ENCODE results near the gene BEAN1.

The BEAN1 gene

GRCh38 chr16:66420396-66420795, 6.7 kb upstream of the BEAN1 start:
- no peak for DNase-seq

DNA sequence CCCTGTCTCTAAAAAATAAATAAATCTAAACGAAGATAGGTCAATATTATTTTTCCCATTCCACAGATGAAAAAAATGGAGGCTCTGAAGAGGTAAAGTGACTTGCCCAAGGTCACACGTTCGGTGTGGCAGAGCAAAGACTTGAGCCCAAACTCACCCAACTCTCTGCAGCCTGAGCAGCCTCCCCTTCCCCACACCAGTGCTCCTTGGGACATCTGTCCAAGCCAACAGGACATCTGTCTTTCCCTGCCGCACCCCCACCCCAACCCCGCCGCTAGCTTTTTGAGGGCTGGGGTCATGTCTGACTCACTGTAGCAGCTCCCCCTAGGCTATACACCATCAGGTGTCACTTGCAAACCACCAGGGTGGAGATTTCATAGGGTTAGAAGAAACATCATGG, 5.2 kb upstream of the BEAN1 start:
- no peak for DNase-seq

DNA sequence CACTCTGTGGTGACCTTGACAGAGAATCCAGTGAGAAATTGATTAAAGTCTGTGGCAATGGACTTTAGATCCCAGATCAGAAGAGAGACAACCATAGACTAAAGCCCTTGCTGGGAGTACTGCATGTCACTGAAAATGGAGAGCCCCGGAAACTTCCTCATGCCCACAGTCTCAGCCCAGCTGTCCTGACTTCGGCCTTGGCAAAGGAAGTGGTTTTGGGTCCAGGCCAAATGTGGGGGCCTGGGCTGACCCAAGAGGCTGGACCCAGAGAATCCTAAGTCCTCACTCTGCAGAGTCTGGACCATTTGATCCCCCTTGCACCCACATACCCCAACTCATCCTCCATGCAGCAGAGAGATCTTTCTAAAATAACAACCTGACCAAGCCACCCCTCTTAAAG, 4.7 kb upstream of the BEAN1 start:
- no peak for DNase-seq

DNA sequence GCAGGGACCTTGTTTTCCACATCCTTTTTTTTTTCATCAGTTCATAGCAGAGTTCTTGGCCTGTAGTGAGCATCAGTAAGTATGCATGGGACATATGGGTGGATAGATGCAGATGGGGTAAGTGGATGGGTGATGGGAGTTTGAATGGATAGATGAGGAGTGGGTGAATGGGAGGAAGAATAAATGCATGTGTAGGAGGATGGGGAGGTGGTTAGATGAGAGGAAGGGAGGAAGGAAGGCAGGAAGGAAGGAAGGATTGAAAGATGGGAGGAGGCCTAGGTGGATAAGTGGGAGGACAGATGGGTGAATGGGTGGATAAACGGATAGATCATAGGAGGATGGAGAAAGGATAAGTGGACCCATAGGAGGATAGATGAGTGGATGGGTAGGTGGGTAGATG, 3.9 kb upstream of the BEAN1 start:
- DNase-seq = no peak

- DNase-seq = no peak
These were observed 1.4 kb upstream of the BEAN1 start for GRCh38 chr16:66425651-66426050.

GRCh38 chr16:66426112-66427035, 721 bp upstream of the BEAN1 start:
- no peak for DNase-seq

GRCh38 chr16:66427871-66428681, 981 bp downstream of the BEAN1 start:
- no peak for DNase-seq

GRCh38 chr16:66428682-66429251, 1.7 kb downstream of the BEAN1 start:
- DNase-seq = no peak

GRCh38 chr16:66429290-66429962, 2.3 kb downstream of the BEAN1 start:
- no peak for DNase-seq

- DNase-seq = no peak
These were observed 3.1 kb downstream of the BEAN1 start for GRCh38 chr16:66430214-66430613.

DNA sequence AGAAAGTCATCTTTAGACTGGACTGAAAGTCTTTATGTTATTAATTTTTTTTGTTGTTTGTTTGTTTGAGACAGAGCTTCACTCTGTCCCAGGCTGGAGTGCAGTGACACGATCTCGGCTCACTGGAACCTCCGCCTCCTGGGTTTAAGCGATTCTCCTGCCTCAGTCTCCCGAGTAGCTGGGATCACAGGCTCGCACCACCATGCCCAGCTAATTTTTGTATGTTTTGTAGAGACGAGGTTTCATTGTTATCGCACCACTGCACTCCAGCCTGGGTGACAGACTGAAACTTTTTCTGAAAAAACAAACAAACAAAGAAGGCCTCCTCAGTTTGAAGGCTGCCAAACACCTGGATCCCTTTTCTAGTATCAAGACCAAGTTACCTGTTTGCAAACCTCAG, 4.7 kb downstream of the BEAN1 start:
- no peak for DNase-seq

DNA sequence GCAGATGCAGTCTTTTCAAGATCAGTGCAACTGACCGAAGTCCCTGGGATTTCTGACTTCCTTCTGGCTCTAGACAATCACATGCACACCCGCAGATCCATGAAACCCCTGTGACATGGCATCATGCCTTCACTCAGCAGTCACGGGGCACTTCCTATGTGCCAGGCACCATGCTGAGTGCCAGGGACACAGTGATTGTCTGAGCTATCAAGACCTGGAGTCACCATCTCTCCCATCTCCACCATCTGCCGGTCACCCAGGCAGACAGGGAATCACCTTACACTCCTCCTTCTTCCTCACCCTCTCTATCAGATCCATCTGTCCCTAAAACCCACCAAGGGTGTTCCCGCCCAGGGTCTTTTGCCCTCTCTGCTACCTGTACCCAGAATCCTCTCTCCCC, 5.3 kb downstream of the BEAN1 start:
- DNase-seq = no peak

DNA sequence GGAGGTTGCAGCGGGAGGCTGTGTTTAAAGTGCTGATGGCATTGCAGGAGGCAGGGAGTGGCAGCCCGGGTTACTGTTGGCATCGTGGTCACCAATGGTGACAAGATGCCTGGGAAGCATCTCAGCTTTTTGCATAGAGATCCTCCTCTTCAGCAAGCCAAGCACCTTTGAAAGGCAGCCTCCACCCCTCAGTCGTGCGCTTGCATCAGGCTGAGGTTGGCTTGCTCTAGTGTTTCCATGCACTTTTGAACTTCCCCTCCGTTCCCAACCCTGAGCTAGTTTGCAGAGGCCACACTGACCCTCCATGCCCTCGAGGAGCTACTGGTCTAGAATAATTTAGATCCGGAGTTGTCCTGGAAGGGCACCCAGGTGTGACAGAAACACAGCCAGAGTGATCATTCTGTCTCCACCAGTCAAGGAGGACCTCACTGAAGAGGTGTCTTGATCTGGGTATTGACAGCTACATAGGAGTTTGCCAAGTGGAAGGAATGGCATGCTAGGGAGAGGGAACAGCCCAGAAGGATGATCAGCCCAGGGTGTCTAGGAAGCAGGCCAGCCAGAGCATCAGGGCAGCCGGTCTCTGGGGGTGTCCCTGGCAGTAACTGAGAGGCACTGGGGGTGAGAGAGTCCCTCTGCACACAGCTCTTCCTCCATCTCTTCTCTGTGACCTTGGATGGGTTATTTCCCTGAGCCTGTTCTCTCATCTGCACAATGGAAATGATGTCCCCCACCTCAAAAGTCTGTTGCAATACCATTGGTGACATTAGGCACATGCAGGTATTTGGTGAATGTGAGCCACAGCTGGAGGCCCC, 7.7 kb downstream of the BEAN1 start:
- no peak for DNase-seq

DNA sequence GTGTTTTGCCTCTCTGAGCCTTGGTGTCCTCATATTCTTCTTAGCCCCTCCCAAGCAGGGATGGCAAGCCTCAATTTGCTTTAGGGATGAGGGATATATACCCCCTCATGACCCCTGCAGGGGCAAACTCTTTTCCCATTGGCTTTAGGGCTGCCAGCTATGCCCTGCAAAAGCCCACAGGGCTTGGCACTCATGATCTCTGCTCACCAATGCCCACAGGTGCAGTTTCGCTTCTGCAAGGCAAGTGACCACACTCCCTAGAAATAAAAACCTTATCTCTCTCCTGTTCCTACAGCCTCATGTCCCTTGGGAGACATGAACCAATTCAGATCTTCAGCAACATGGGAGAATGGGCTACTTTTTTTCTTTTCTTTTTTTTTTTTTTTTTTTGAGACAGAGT, 8.8 kb downstream of the BEAN1 start:
- no peak for DNase-seq

GRCh38 chr16:66437391-66437945, 10.4 kb downstream of the BEAN1 start:
- DNase-seq = no peak

DNA sequence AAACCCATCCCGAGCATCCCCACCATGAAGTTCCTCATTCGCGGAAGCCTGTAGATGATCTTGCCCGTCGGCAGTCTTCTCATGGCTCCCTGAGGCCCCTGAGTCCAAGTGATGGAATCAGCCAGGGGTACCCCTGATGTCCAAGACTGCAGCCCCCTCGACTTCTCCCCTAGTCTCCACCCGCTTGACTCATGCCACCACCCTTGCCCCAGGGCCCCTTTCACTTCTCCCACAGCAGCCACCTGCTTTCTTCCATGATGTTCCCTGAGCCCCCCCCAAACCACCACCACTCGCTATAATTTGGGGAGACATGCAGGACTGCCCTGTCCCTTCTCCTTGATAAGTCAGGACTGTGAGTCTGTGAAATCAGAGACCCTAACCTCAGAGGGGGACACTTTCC, 11.4 kb downstream of the BEAN1 start:
- DNase-seq = no peak

DNA sequence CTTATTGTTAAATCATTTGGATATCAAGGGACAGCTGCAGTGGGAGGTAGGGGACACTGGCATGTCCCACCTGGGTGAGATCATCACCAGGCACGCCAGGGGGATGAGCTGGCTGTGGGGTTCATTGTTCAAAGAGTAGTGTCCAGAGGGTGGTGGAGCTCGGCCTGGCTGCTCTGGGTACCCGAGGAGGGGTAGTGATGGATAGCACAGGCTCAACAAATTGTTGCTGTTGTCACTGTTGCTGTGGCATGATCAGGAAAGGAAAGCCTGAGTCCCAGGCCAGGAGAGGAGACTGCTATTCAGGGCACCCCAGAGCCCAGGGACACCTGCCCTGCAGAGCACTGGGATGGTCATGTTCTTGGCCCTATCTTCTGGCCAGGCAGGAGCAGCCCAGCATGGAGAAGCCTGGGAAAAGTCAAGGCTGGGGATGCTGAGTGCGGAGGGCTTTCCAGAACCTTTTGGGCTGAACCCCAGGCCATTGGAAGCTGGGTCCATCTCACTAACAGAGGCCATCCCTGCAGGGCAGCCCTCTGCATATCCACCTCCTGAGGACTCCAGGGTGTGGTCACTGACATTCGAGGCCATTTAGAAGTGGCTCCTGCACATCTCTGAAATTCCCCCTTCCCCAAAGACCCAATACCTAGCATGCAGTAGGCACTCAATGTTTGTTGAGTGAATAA, 12.1 kb downstream of the BEAN1 start:
- DNase-seq = no peak

DNA sequence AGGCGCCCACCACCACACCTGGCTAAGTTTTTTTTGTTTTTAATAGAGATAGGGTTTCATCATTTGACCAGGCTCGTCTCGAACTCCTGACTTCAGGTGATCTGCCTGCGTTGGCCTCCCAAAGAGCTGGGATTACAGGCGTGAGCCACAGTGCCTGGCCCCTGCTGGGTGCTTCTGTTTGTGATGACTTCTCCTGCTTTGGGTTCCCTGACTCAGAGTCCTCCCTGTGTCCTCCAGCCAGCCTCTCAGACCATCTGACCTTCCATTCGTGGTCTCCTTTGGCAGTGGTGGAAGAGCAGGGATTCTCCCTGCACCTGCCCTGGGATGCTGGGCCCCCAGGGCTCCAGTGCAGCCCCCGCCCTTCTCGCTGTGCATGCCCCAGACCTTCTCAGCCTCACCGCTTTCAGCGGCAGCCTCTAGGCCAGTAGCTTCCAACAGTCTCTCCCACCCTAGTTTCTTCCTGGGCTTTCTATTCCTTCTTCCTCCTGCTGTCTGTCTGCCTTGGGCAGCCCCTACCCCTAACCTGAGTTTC, 13.2 kb downstream of the BEAN1 start:
- DNase-seq = no peak

DNA sequence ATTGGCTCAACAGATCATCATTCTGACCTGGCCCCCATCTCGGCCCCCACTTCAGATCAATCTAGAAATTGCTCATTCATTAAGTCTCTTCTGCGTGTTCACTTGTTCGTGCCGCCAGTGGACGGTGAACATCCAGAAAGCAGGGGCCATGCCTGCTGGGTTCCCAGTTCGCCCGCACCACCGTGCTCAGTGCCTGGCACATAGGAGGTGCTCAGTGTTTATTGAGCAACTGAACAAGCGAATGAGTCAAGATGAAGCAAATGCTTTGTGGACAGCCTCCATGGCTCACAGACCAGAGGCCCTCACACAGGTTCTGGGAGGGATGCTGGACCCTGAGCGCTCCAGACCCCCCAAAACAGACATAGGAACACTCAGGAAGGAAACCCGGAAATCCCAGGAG, 13.9 kb downstream of the BEAN1 start:
- DNase-seq = no peak

DNA sequence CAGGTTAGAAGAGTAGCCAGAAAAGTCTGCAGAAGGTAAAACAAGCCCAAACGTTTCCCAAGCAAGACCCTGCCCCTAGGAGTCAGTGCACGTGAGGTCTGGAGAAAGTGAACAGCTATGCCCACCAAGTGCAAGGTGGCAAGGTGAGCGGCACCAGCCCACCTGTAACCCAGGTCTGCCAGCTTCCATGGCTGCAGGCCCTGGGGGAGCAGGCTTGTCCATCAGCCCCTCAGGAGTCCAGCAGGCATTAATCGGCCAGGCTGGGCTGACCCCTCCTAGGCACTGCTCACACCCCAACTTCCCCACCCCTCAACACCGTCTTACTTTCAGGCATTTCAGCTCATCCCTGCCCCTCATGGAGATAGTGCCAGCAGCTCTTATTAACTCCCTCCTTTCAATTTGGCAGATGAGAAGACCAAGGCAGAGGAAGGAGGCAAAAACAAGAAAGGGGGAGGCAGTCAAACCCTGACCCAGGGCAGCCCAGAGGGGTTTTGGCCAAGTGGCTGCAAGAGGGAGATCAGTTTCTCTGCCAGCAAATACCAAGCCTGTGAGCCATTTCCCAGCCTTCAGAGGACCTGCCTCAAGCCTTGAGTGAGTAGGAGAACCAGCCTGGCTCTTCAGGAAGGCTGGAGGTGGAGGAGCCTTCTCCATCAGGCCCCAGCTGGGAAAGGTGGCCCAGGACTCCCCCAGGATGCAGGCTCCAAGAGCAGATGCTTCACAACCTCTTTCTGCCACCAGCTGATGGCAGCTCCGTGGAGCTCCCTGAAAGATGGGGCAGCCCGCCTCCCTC, 14.7 kb downstream of the BEAN1 start:
- no peak for DNase-seq
